HG03025 (cell line): ENCODE results near the gene OSTF1.

Experiments used
- ATAC-seq: cut with Tn5 transposase; IDR thresholded peaks from one replicate; pipeline ENCODE4 v1.9.1; 2021; ENCODE audit warnings: mild to moderate bottlenecking, moderate library complexity; ENCODE audit not compliant: unreplicated experiment, low FRiP score

Gene OSTF1

GRCh38 chr9:75087824-75088645 is at the start of gene OSTF1, which contains the start of gene NMRK1:
TSS of gene OSTF1 (plus strand) at chr9:75088514. CDS start at chr9:75088693, 179 bp downstream.
TSS of gene NMRK1 (minus strand) at chr9:75088155. CDS start at chr9:75083115, 5,040 bp downstream.
- peak; percentile 90 for ATAC-seq

GRCh38 chr9:75039009-75039408 is 49.3 kb upstream of the OSTF1 start:
- no peak for ATAC-seq

- ATAC-seq = no peak
These were observed 48.5 kb upstream of the OSTF1 start for GRCh38 chr9:75039801-75040200.

GRCh38 chr9:75041041-75041440 is 47.3 kb upstream of the OSTF1 start:
- ATAC-seq = no peak

- ATAC-seq = no peak
These were observed 41.5 kb upstream of the OSTF1 start for GRCh38 chr9:75046725-75047345.

GRCh38 chr9:75047506-75047905 is 40.8 kb upstream of the OSTF1 start:
- ATAC-seq = no peak

GRCh38 chr9:75051285-75051684 is 37.0 kb upstream of the OSTF1 start:
- ATAC-seq = no peak

- peak; percentile 92 for ATAC-seq
These were observed 34.4 kb upstream of the OSTF1 start for GRCh38 chr9:75053869-75054268.

GRCh38 chr9:75054368-75055001 is 33.8 kb upstream of the OSTF1 start:
- ATAC-seq = no peak

- ATAC-seq = no peak
These were observed 27.1 kb upstream of the OSTF1 start for GRCh38 chr9:75061169-75061568.

GRCh38 chr9:75063556-75064305 is 24.6 kb upstream of the OSTF1 start:
- no peak for ATAC-seq

- no peak for ATAC-seq
These were observed 23.8 kb upstream of the OSTF1 start for GRCh38 chr9:75064307-75065025.

GRCh38 chr9:75065510-75065909 is 22.8 kb upstream of the OSTF1 start:
- no peak for ATAC-seq

- ATAC-seq = no peak
These were observed 20.4 kb upstream of the OSTF1 start for GRCh38 chr9:75067894-75068293.

GRCh38 chr9:75069171-75069570 is 19.1 kb upstream of the OSTF1 start:
- no peak for ATAC-seq

GRCh38 chr9:75071530-75072122 is 16.7 kb upstream of the OSTF1 start:
- ATAC-seq = no peak

- no peak for ATAC-seq
These were observed 15.4 kb upstream of the OSTF1 start for GRCh38 chr9:75072895-75073294.

- ATAC-seq = no peak
These were observed 6.7 kb upstream of the OSTF1 start for GRCh38 chr9:75081632-75082031.

- ATAC-seq = no peak
These were observed 4.9 kb upstream of the OSTF1 start for GRCh38 chr9:75083188-75083970.
